Bronchial epithelial cell (primary cell): ENCODE results near the gene CACUL1. TPM values are rescaled to one million over a fixed set of nuclear protein-coding genes. Genes with fewer than 3 reads are reported as not detected.

Source experiments
- DNase-seq: peaks from one replicate; pipeline ENCODE4 v3.0.0-alpha.2; 2010; ENCODE audit warnings: low read depth
- FAIRE-seq: peaks from 2 replicates; lab custom pipeline; 2011; peaks lifted over from hg19 to GRCh38; lab: Jason Lieb, UNC
- H3K27me3 ChIP-seq: 2 replicates; pipeline ENCODE4 v1.5.1; 2011; ENCODE audit warnings: low read length; ENCODE audit not compliant: control insufficient read depth, insufficient read depth
- H3K36me3 ChIP-seq: 2 replicates; pipeline ENCODE4 v1.5.1; 2011; ENCODE audit warnings: low read length; ENCODE audit not compliant: control insufficient read depth, insufficient read depth
- H3K4me3 ChIP-seq: 2 replicates; pipeline ENCODE4 v1.5.1; 2011; ENCODE audit warnings: mild to moderate bottlenecking, low read depth, low read length, control low read depth
- CTCF ChIP-seq: IDR thresholded peaks from 2 replicates; pipeline ENCODE4 v1.5.1; 2011; ENCODE audit warnings: mild to moderate bottlenecking, moderate library complexity, low read length, control low read depth, inconsistent platforms; ENCODE audit not compliant: insufficient read depth, severe bottlenecking
- total RNA-seq: library from RNA; depleted of rRNA; stranded (reverse); fragments of >200 nt; gene quantifications from 2 replicates; pipeline ENCODE4 v1.2.1, GENCODE V29; 2014

CACUL1 gene
- 18.2 and 18.8 TPM in 2 replicates for total RNA-seq

- DNase-seq (peak; percentile 96), FAIRE-seq (no peak)
- TF ChIP-seq CTCF: no peak
These were observed at the start of gene CACUL1 for GRCh38 chr10:118754556-118755423. Gene CACUL1 (minus strand): TSS chr10:118754970. CDS start chr10:118754762, 208 bp downstream.

GRCh38 chr10:118804262-118804773 is 49.5 kb upstream of the CACUL1 start:
- H3K27me3 ChIP-seq: no peaks in the 10 kb centered on the region
- no peak for TF ChIP-seq CTCF
- no peaks in the 10 kb centered on the region for H3K36me3 ChIP-seq
- DNase-seq (no peak), FAIRE-seq (no peak)
- no peak overlapping the region for H3K4me3 ChIP-seq

More at GRCh38 chr10:118754556-118755423, at the start of gene CACUL1:
- Histone ChIP-seq H3K36me3 (no peaks in the 10 kb centered on the region), H3K27me3 (no peaks in the 10 kb centered on the region), H3K4me3 (peak within 1 kb of the TSS; percentile 99)

- TF ChIP-seq CTCF: no peak
- Histone ChIP-seq H3K27me3 (no peaks in the 10 kb centered on the region), H3K36me3 (no peaks in the 10 kb centered on the region), H3K4me3 (no peak overlapping the region)
- DNase-seq: no peak
- FAIRE-seq: no peak
These were observed 47.5 kb upstream of the CACUL1 start for GRCh38 chr10:118802126-118802793.

DNA sequence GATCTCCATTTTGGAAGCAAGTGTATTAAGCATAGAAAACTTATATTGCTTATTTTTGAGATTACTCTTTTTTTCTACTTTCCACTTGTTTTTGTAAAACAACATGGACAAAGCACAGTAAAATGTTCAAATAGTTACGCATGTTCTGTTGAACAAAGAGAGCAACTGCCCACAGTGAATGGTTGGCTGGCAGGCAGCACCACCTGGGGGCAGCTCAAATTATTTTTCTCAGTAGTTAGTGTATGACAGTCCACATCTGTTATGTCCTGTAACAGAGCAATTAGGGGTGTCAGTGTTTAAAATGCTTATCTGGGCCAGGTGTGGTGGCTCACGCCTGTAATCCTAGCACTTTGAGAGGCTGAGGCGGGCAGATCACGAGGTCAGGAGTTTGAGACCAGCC is 46.1 kb upstream of the CACUL1 start:
- Histone ChIP-seq H3K36me3 (no peaks in the 10 kb centered on the region), H3K27me3 (no peaks in the 10 kb centered on the region), H3K4me3 (no peak overlapping the region)
- DNase-seq (peak; percentile 32), FAIRE-seq (no peak)
- TF ChIP-seq CTCF: peak; percentile 48

GRCh38 chr10:118799777-118800176 is 45.0 kb upstream of the CACUL1 start:
- Histone ChIP-seq H3K36me3 (no peaks in the 10 kb centered on the region), H3K4me3 (no peak overlapping the region), H3K27me3 (no peaks in the 10 kb centered on the region)
- DNase-seq (peak; percentile 95), FAIRE-seq (no peak)
- TF ChIP-seq CTCF: no peak
